Memory B cell (primary cell): ENCODE measurements around the gene CHCT1.
"Not testable (repeated sequence)": the region's sequence is repeated elsewhere in the genome, so short reads cannot be mapped to it uniquely, and the experiment has no call there.

Experiments used
- ATAC-seq: fragments of 150-1000 bp; cut with Tn5 transposase; 2 replicates; pipeline ENCODE4 v1.10.0; 2021; ENCODE audit warnings: low read depth, mild to moderate bottlenecking, moderate library complexity
- DNase-seq, 2 donors: peaks; one replicate each; pipeline ENCODE4 v3.0.0; 2022; ENCODE audit warnings: low spot score in 2 of 2
- H3K27ac Mint-ChIP-seq: one replicate; pipeline ENCODE4 v1.8.0; 2022; ENCODE audit warnings: mild to moderate bottlenecking, moderate library complexity, mixed read lengths
- H3K27me3 Mint-ChIP-seq: one replicate; pipeline ENCODE4 v1.8.0; 2022; ENCODE audit warnings: mixed read lengths
- H3K36me3 Mint-ChIP-seq: one replicate; pipeline ENCODE4 v1.8.0; 2022; ENCODE audit warnings: mild to moderate bottlenecking, mixed read lengths
- H3K4me1 Mint-ChIP-seq: one replicate; pipeline ENCODE4 v1.8.0; 2022; ENCODE audit warnings: mixed read lengths
- H3K4me3 Mint-ChIP-seq: one replicate; pipeline ENCODE4 v1.8.0; 2022; ENCODE audit warnings: mild to moderate bottlenecking, moderate library complexity, mixed read lengths
- H3K9me3 Mint-ChIP-seq: one replicate; pipeline ENCODE4 v1.8.0; 2022; ENCODE audit warnings: mixed read lengths

The CHCT1 gene

GRCh38 chr17:60422162-60422665, at the start of gene CHCT1:
CHCT1 (plus strand) TSS chr17:60422489; CDS start chr17:60422593, 104 bp downstream.
- DNase-seq (no peak), ATAC-seq (no peak)
- H3K9me3 Mint-ChIP-seq, result no peaks in the 10 kb centered on the region
- peaks cover 9% of the 10 kb centered on the region for H3K4me1 Mint-ChIP-seq
- H3K4me3 Mint-ChIP-seq, result peak within 1 kb of the TSS; percentile 90
- no peaks in the 10 kb centered on the region for H3K27me3 Mint-ChIP-seq
- H3K36me3 Mint-ChIP-seq, result no peaks in the 10 kb centered on the region
- peak within 1 kb of the TSS; percentile 94 for H3K27ac Mint-ChIP-seq

- H3K9me3 Mint-ChIP-seq, result no peaks in the 10 kb centered on the region
- no peaks in the 10 kb centered on the region for H3K27me3 Mint-ChIP-seq
- no peak overlapping the region for H3K4me3 Mint-ChIP-seq
- H3K27ac Mint-ChIP-seq, result no peak overlapping the region
- ATAC-seq (no peak), DNase-seq (no peak)
- H3K4me1 Mint-ChIP-seq, result peaks cover 8% of the 10 kb centered on the region
- peaks cover 5% of the 10 kb centered on the region for H3K36me3 Mint-ChIP-seq
Observed at GRCh38 chr17:60372790-60373483, 49.4 kb upstream of the CHCT1 start.

GRCh38 chr17:60378187-60378586, 44.1 kb upstream of the CHCT1 start:
- not testable (repeated sequence) for H3K9me3 Mint-ChIP-seq, H3K27ac Mint-ChIP-seq, H3K4me3 Mint-ChIP-seq, ATAC-seq, H3K27me3 Mint-ChIP-seq, H3K4me1 Mint-ChIP-seq, DNase-seq
- H3K36me3 Mint-ChIP-seq, result peaks cover 11% of the 10 kb centered on the region

GRCh38 chr17:60379461-60379860, 42.8 kb upstream of the CHCT1 start:
- DNase-seq, H3K4me3 Mint-ChIP-seq, H3K27me3 Mint-ChIP-seq, ATAC-seq, H3K9me3 Mint-ChIP-seq, H3K4me1 Mint-ChIP-seq, H3K27ac Mint-ChIP-seq: not testable (repeated sequence)
- peaks cover 11% of the 10 kb centered on the region for H3K36me3 Mint-ChIP-seq

GRCh38 chr17:60381958-60382357, 40.3 kb upstream of the CHCT1 start:
- H3K4me3 Mint-ChIP-seq, result no peak overlapping the region
- peaks cover 20% of the 10 kb centered on the region for H3K4me1 Mint-ChIP-seq
- H3K9me3 Mint-ChIP-seq, result no peaks in the 10 kb centered on the region
- peaks cover 13% of the 10 kb centered on the region for H3K36me3 Mint-ChIP-seq
- H3K27me3 Mint-ChIP-seq, result no peaks in the 10 kb centered on the region
- ATAC-seq, result no peak
- H3K27ac Mint-ChIP-seq, result no peak overlapping the region
- no peak for DNase-seq

GRCh38 chr17:60383379-60383778, 38.9 kb upstream of the CHCT1 start:
- DNase-seq, result no peak
- ATAC-seq, result no peak
- Mint-ChIP-seq H3K9me3 (no peaks in the 10 kb centered on the region), H3K27me3 (no peaks in the 10 kb centered on the region), H3K36me3 (peaks cover 11% of the 10 kb centered on the region), H3K27ac (no peak overlapping the region), H3K4me3 (no peak overlapping the region), H3K4me1 (peaks cover 23% of the 10 kb centered on the region)

GRCh38 chr17:60384921-60385320, 37.4 kb upstream of the CHCT1 start:
- H3K9me3 Mint-ChIP-seq, result not testable (repeated sequence)

GRCh38 chr17:60386147-60387058, 35.9 kb upstream of the CHCT1 start:
- H3K4me1 Mint-ChIP-seq, result peaks cover 41% of the 10 kb centered on the region
- DNase-seq (no peak), ATAC-seq (no peak)
- H3K36me3 Mint-ChIP-seq, result peaks cover 10% of the 10 kb centered on the region
- H3K27ac Mint-ChIP-seq, result no peak overlapping the region
- no peaks in the 10 kb centered on the region for H3K27me3 Mint-ChIP-seq
- H3K4me3 Mint-ChIP-seq, result no peak overlapping the region
- H3K9me3 Mint-ChIP-seq, result no peaks in the 10 kb centered on the region

More at GRCh38 chr17:60384921-60385320, 37.4 kb upstream of the CHCT1 start:
- not testable (repeated sequence) for ATAC-seq, H3K27ac Mint-ChIP-seq, H3K4me3 Mint-ChIP-seq, DNase-seq, H3K27me3 Mint-ChIP-seq
- Mint-ChIP-seq H3K4me1 (peaks cover 28% of the 10 kb centered on the region), H3K36me3 (peaks cover 11% of the 10 kb centered on the region)

- H3K4me1 Mint-ChIP-seq, result peaks cover 45% of the 10 kb centered on the region
- H3K9me3 Mint-ChIP-seq, result no peaks in the 10 kb centered on the region
- ATAC-seq, result no peak
Observed at GRCh38 chr17:60387666-60388065, 34.6 kb upstream of the CHCT1 start.

GRCh38 chr17:60388742-60389141, 33.5 kb upstream of the CHCT1 start:
- no peaks in the 10 kb centered on the region for H3K27me3 Mint-ChIP-seq
- H3K36me3 Mint-ChIP-seq, result peaks cover 3% of the 10 kb centered on the region
- no peak overlapping the region for H3K27ac Mint-ChIP-seq
- H3K4me1 Mint-ChIP-seq, result peaks cover 46% of the 10 kb centered on the region
- H3K4me3 Mint-ChIP-seq, result no peak overlapping the region
- ATAC-seq (no peak), DNase-seq (no peak)
- H3K9me3 Mint-ChIP-seq, result no peaks in the 10 kb centered on the region

More at GRCh38 chr17:60387666-60388065, 34.6 kb upstream of the CHCT1 start:
- Mint-ChIP-seq H3K36me3 (peaks cover 5% of the 10 kb centered on the region), H3K27ac (no peak overlapping the region), H3K27me3 (no peaks in the 10 kb centered on the region), H3K4me3 (no peak overlapping the region)
- no peak for DNase-seq

- no peak for DNase-seq
- Mint-ChIP-seq H3K4me1 (peaks cover 43% of the 10 kb centered on the region), H3K4me3 (peak overlapping the region; percentile 96), H3K9me3 (no peaks in the 10 kb centered on the region), H3K36me3 (peaks cover under 1% of the 10 kb centered on the region), H3K27ac (no peak overlapping the region), H3K27me3 (no peaks in the 10 kb centered on the region)
- ATAC-seq, result no peak
Observed at GRCh38 chr17:60390186-60390585, 32.1 kb upstream of the CHCT1 start.

- peak in 1 of 2 donors; percentile 12 for DNase-seq
- H3K36me3 Mint-ChIP-seq, result no peaks in the 10 kb centered on the region
- H3K4me3 Mint-ChIP-seq, result peak overlapping the region; percentile 96
- H3K27ac Mint-ChIP-seq, result peak overlapping the region; percentile 96
- H3K27me3 Mint-ChIP-seq, result no peaks in the 10 kb centered on the region
- no peaks in the 10 kb centered on the region for H3K9me3 Mint-ChIP-seq
- ATAC-seq, result no peak
- peaks cover 41% of the 10 kb centered on the region for H3K4me1 Mint-ChIP-seq
Observed at GRCh38 chr17:60390925-60391470, 31.3 kb upstream of the CHCT1 start.

- ATAC-seq (peak; percentile 24), DNase-seq (no peak)
- H3K27ac Mint-ChIP-seq, result peak overlapping the region; percentile 96
- H3K9me3 Mint-ChIP-seq, result no peaks in the 10 kb centered on the region
- H3K4me3 Mint-ChIP-seq, result peak overlapping the region; percentile 96
- H3K36me3 Mint-ChIP-seq, result no peaks in the 10 kb centered on the region
- H3K27me3 Mint-ChIP-seq, result no peaks in the 10 kb centered on the region
- peaks cover 43% of the 10 kb centered on the region for H3K4me1 Mint-ChIP-seq
Observed at GRCh38 chr17:60391471-60392041, 30.7 kb upstream of the CHCT1 start.
